GM19438 (cell line): ENCODE measurements around the gene VEGFC.

Source experiments
- ATAC-seq: cut with Tn5 transposase; IDR thresholded peaks from one replicate; pipeline ENCODE4 v1.9.1; 2021; ENCODE audit warnings: low read depth; ENCODE audit not compliant: unreplicated experiment

VEGFC gene

DNA sequence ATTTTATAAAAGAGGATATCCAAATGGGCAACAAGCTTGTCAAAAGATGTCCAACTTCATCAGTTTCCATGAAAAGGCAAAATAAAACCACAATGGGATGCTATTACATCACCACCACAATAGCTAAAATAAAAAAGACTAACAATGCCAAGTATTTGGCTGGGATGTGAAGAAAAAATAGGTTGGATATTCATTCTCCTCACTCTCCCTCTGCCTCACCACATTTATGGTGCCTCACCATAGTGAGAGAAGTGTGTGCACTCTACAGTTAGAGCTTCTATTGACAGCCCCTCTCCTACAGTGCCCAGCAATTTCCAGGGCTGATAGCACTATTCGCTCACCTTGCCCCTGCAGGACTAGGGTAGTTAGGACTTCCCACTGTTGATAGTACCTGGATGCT, 25.5 kb downstream of the VEGFC start:
- ATAC-seq: no peak

DNA sequence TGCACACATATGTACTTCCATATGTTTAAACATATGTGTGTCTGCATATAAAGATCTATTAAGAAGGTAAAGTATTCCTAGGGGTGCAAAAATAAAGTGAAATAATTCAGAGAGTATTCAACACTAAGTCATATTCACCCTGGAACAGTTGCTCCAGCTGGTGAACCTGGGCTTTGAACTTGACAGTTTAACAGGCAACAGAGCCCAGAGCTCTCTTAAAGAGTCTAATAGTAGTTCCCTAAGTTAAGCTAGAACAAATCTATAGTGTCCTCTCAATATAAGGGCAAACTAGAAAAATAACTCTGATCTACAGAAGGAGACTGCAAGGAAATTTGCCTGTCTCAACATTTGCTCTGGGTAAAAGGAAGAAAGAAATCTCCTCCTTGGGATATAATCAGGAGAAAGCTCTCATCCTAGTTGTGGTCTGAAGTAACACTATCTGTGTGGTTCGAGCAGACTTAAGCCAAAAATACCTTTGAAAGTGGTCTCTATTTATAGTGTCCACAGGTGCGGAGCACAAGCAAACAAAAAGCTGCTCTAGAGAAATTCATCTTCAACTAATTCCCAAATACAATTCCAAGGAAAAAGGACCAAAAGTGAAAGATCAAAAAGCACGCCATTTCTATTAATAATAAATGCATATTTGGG, 29.9 kb downstream of the VEGFC start:
- ATAC-seq: no peak

DNA sequence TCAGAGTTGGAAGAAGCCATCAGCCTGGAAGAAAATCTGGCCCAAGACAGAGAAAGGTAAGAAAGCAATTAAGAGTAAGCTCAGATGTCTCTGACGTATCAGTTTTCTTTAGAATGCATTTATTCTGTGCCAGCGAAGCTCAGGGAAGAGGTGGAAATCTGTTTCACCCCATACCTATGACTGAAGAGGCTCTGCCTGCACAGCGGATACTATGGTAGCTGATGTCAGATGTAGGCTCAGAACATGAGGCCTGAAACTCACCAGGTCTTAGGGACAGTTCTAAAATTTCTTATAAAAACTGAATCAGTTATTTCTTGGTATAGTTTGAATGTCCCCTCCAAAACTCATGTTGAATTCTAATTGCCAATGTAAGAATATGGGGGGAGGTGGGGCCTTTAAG, 30.9 kb downstream of the VEGFC start:
- no peak for ATAC-seq

DNA sequence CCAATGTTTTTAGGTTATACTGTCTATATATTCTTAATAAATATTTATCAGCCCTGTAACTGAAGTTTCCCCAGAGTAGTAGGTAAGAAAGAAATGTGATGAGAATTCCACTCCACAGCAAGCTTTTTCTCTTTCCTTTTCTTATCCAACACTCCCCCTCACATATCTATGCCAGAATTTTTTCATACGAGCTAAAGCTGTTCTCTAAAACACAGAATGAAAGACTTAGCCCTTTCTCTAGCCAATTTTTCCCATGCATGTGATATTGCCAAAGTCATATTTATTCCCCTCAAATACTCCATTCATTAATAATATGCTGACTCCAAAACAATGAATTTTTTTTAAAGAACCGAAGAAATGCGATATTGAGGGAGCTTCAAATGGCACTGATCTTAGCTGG, 32.3 kb downstream of the VEGFC start:
- no peak for ATAC-seq

DNA sequence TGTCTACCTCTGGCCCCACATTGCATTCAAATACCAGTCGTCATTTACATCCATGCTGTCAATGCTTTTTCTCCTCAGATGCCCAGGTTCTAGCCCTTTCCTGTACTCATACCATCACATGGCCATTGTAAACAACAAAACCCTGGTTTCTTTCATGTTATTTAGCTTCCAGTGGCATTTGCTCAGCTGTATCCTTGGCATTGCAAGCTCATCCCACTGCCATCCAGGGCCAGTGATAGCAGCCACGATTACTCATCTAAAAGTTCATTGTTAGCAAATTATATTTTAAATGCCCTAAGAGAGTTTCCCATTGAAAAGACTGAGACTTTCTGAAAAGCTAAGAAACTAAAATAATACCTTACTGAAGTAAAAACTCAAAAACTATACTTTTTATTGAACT, 34.0 kb downstream of the VEGFC start:
- ATAC-seq: no peak

DNA sequence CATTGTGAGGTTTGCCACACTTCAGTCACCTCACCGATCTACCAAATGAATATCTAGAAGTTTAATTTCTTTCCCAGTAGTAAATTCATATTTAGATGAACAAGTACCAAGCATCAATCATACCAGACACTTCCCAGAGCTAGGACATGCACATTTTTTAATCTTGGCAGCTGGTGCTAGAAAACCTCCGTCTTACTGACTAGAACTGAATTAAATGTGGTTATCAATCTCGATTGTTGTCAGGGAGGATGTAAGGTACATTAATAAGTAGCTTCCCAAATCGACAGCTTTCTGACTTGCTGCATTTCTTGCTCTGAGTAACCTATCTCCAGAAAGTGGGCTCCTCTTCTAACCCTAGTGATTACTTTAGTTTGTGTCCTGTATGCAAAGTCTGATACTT, 34.4 kb downstream of the VEGFC start:
- no peak for ATAC-seq

DNA sequence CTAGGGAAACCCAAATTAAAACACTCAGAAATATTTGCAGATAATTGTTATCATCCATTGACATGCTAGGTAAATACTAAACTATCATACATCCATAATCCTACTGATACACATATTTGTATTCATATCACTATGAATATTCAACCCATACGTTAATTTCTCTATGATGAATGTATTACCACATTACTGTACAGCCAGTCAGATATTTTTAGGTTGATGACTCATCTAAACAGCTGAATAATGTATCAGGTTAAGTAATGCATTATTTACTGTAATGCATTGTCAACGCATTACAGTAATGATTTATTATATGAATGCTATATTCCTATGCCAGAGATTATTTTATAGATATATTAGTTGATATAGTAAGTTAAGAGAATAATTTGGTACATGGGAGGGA, 37.1 kb downstream of the VEGFC start:
- no peak for ATAC-seq

DNA sequence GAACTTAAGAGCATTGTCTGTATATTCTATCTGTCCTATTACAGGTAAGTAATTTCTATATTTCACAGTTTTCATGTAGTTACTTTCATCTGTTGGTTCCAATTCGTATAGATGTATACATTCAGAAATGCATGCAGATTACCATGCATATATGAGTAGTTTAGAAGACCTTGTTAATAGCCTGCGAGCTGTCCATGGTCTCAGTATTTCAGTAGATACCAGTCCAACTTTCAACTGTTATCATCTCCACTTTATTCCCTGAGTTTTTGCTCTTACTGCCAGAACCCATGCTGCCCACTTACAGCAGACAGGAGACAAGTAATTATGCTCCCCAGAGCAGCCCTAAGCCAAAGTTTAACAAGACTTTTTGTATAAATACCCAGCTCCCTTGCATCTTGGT, 37.7 kb downstream of the VEGFC start:
- ATAC-seq: no peak

DNA sequence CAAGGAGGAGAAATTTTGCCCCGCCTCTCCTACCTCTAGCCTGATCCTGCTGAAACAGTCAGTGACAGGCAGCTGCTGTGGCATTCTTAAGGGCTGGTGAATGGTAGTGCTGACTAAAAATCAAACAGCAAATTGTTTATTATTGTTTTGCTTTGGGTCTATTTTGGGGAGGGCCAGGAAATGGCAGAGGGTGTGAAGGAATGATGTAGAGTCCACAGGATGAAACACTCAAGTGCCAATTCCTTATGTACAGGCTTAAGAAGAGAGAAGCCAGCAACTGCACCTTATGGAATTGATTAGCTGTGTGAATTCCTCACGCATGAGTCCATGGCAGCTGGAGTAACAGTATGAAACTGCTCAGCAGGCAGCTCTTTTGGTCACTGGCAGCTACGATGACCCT, 39.7 kb downstream of the VEGFC start:
- no peak for ATAC-seq

DNA sequence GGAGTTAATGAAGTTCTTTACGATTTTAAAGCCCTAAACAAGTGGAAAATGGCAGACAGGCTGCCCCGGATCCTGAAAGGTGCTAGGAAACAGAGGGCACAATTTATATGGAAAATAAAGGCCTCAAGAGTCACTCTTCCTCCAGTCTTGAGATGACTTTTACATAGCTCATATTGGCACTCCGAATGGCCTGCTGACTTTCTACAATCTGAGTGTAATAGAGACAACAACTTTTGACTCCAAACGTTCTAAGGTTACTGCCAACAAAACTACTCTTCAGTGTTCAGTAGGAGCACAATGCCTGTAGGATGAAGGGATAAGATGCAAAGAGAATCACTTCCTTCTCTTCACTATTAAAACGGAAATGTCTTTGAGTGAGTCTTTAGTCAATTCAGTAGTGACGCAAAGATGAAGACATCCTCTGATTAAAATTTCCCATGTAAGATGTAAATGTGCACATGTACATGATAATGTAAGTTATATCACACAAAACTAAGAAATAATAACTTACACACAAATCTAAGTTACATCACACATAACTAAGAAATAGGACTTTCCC, 40.5 kb downstream of the VEGFC start:
- no peak for ATAC-seq

DNA sequence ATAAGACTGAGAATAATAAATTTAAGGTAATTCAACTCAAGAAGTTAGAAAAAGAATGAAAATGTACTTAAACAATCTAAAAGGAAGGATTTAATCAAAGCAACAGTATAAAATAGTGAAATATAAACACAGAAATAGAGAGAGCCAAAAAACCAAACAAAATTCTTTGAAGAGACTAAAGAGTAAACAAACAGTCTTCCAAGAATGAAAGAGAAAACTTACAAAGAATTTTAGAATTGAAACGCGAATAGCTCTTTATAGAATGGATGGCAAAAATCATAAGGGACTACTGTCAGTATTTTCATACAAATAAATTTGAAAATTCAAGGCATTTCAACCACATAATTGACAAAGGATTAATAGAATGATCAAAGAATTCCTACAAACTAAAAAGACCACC, 41.7 kb downstream of the VEGFC start:
- ATAC-seq: no peak

DNA sequence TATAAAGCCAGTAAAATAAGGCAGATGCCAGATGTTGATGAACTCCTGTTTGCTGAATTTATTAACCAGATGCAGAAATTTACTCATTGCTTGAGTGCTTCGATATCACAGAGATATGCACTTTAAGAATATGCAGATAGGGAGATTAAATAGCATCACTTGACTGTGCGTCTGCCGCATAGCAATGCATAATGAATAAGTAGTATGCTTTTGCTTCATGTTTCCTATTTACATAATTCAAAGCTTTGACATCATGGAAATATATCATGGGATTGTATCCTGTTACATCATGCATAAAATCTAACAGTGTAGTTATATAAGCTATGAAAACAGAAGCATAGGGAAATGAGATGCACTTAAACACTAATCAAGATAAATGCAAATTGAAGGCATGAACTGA, 45.9 kb downstream of the VEGFC start:
- ATAC-seq: no peak

DNA sequence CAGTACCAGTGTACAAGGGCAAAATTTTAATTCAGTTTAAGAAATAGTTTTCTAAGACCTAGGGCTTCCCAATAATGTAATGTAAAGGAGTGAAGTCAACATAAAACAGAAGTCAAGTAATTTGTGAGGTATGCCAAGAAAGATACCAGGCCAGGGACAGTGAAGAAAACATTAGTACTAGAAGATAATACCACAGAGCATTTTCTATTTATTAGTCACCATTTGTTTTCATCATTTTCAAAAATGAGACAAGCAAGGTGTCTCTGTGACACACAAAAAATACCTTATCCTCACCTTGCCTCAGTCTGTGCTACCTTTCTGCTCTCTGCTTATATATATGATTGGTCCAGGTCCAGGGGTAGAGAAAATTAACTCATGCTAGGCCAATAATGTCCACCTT, 46.8 kb downstream of the VEGFC start:
- no peak for ATAC-seq

DNA sequence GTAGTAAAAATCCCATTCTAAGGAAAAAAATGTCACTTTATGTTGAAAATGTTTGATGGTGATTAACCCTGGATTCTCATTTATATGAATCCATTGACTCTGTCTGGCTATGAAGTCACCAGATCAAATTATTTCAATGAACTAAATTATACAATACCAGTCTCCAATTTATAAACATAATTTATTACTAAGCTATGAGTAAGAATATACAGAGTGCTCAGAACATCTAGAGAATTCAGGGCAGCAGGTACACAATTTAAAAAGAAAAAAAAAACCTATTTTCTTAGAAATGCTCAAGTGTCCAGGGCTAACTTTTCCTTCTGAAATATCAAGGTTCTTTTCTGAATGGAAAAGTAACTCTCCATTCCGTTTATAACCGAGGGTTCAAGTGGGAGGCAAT, 48.6 kb downstream of the VEGFC start:
- no peak for ATAC-seq

DNA sequence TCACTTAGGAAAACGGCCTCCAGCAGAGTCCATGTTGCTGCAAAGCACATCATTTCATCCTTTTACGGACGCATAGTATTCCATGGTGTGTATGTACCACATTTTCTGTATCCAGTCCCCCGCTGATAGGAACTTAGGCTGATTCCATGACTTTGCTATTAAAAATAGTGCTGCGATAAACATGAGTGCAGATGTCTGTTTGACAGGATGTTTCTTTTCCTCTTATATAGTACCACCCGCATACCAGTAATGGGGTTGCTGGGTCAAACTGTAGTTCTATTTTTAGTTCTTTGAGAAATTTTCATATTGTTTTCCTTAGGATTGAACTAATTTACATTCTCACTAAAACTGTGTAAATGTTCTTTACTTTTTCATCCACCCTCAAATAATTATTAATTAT, 50.5 kb downstream of the VEGFC start:
- ATAC-seq: no peak

DNA sequence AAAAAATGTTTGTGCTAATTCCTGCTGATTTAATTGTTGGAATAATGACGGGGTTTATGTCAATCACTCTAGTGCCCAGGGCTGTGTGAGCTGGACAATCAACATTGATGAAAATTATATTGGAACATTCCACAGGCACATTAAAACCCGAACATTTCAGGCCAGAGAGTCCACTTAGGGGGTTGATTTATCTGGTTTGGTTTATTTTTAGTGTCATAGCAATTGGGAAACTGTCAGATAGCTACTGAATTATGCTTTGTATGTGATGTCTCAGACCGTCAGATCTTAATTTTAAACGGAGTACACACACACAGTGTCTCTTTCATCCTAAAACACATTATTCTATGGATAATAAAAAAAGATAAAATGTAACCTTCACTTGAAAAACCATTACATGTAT, 51.5 kb downstream of the VEGFC start:
- ATAC-seq: no peak

DNA sequence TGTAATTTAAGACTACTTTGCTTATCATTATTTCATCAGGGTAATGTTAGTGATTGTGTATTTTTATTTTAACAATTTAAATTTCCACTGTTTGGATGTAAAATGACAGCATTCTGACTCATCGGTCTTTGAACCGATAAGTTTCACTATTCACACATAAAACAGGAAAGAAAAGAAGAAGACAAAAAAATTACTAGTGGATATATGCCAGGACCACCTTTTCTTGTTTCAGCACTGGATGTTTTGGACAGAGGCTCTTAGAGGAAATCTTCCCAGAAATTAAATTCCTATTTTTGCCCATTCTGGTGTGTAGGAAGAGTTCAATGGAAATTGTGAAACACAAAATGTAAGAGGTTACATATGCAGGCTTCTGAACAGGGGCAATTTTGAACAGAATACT, 57.4 kb downstream of the VEGFC start:
- no peak for ATAC-seq

DNA sequence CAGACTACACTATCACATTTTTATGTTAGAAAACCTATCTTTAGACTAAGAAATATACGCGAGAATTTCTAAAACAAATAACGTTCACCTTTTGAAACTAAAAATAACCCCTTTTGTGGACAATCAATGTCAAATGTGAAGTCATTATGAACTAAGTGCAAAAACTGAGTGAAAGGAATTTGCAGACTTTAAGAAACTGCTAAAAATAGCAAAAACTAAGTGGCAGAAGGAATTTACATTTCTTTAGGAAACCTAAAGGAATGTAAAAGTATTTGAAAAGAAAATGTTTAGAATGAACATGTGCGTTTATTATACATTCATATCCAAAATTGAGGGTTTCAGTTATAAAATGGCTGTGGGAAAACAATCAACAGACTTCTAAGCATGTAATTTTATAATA, 58.3 kb downstream of the VEGFC start:
- no peak for ATAC-seq

DNA sequence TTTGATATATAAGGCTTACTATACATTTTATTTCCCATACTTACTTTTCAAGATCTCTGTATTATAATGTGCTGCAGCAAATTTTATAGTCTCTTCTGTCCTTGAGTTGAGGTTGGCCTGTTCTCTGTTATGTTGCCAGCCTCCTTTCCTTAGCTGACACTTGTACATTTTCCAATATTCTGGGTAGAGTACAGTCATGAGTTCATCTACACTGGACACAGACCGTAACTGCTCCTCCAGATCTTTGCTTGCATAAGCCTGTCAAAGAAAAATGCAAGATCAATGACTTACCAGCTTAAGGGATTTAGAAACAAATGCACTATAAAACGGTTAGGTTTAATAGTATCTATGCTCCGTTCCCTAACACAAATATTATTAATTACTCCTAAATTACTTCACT, 63.2 kb downstream of the VEGFC start:
- no peak for ATAC-seq

DNA sequence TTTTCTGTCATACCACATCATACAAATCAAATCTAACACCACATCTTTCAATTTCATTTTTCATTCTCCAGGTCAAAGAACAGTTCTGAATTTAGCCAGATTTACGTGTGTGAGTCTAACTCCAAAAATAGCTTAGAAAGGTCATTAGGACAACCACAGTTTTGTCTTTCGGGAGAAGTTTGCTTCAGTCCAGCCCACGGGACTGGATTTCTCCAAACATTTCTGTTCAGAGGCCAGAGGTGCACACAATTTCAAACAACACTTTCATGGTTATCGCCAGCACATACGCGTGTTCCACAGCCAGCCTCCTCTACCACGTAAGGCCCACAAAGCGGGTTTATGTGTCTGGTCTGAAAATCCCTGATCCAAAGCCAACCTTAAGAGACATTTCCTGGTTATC, 65.9 kb downstream of the VEGFC start:
- ATAC-seq: no peak

DNA sequence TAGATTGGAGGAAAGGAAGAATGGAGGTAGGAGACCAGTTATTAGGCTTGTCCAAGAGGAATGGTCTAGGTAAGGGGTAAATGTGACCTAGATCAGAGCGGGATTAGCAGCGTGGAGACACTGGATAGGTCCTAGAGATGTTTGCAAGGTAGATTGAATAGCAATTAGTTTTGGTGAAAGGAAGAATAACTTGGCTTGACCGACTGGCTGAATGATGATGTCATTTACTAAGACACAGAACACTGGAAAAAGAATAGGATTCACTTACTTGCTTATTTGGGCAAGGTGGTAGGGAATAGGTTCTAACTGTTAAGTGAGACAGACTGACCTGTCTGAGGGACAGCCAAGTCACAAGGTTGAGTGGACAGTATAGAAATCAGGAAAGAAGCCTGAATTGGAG, 71.3 kb downstream of the VEGFC start:
- ATAC-seq: no peak

DNA sequence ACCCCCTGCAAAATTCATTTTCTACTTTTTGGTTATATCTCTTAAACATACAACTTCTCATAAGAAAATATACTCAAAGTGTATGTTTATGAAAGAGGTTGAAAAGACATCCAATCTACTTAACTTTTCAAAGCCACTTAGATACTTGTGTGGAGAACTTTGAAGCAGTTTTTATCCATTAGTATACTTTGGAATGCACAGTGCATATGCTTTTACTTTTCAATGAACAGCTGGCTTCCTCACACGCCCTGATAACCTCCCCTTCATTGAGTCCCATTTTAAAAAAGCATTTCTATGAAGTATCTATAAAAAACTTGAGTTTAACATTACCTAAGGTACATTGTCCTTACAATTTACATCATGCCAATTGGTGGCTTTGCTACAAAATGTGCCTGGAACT, 73.8 kb downstream of the VEGFC start:
- ATAC-seq: no peak

DNA sequence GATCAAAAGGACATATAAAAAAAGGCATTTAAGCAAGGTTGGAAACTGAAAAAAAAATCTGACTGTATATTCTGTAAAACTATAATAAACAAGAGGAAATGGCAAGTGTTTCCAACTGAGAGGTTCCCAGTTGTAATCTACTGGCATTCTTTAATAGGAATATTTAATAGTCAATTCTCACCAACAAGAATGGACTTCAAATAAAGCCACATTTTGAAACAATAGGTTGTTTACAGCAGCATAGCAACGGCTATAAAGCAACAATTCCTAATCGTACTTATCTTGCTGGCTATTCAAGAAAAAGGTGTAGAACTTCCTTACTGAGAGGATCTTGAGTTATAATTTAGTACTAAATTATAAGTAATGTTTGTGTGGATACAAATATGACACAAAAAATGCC, 75.5 kb downstream of the VEGFC start:
- no peak for ATAC-seq
